Thyroid gland (tissue), 4 donors: Measurements from ENCODE around the gene VWC2. TPM values are rescaled to one million over a fixed set of nuclear protein-coding genes. Genes with fewer than 3 reads are reported as not detected.

ENCODE experiments used
- DNase-seq, 2 donors: peaks; one replicate each; pipeline ENCODE4 v3.0.0-alpha.2; 2019
- H3K27ac ChIP-seq, 3 donors: fragments of 200-600 bp; sonication (generic); 1 replicate in 2 of 3; 2 replicates in 1 of 3; pipeline ENCODE4 v1.5.1; 2016 to 2019; ENCODE audit warnings: mild to moderate bottlenecking in 1 of 3, moderate library complexity in 1 of 3
- H3K27me3 ChIP-seq: fragments of 200-600 bp; sonication (generic); one replicate; pipeline ENCODE4 v1.5.1; 2019
- H3K36me3 ChIP-seq, 2 donors: fragments of 200-600 bp; sonication (generic); one replicate each; pipeline ENCODE4 v1.5.1; 2016 to 2019
- H3K4me1 ChIP-seq, 2 donors: fragments of 200-600 bp; sonication (generic); one replicate each; pipeline ENCODE4 v1.5.1; 2017 to 2019
- H3K4me3 ChIP-seq, 3 donors: fragments of 200-600 bp; sonication (generic); replicated peaks in 1 of 3; 1 replicate in 2 of 3; 2 replicates in 1 of 3; pipeline ENCODE4 v1.5.1; 2016; ENCODE audit warnings: mild to moderate bottlenecking in 1 of 3
- H3K9me3 ChIP-seq: fragments of 200-600 bp; sonication (generic); one replicate; pipeline ENCODE4 v1.5.1; 2017
- CTCF ChIP-seq, 6 experiments: fragments of 200-600 bp in 3 of 6; fragments of 450-650 bp in 3 of 6; sonication (generic) in 3 of 6; IDR thresholded peaks; one replicate each; pipeline ENCODE4 v1.5.1; 2016 to 2019; ENCODE audit warnings: antibody characterized with exemption in 6 of 6, mild to moderate bottlenecking in 2 of 6, inconsistent platforms in 1 of 6, moderate library complexity in 1 of 6
- POLR2A ChIP-seq, 2 donors: fragments of 450-650 bp; IDR thresholded peaks; one replicate each; pipeline ENCODE4 v1.6.1; 2017; ENCODE audit warnings: antibody characterized with exemption in 2 of 2, mild to moderate bottlenecking in 2 of 2, moderate library complexity in 1 of 2
- WGBS, 2 donors: methylation state at CpG; one replicate each; pipeline ENCODE4 v1.1.5; 2017; 5-methylcytosine and 5-hydroxymethylcytosine counted together
- intact Hi-C: fragments of 100-400 bp; cut with DNase I; formaldehyde crosslinking; loops from one replicate; pipeline ENCODE4 v1.15.1; 2023
- total RNA-seq, 4 donors: library from RNA; depleted of rRNA; stranded (reverse); fragments of >200 nt; gene quantifications; one replicate each; pipeline ENCODE4 v1.2.3, GENCODE V29; 2016

VWC2 gene
- under 1 TPM in 2 of 4 donors, not detected in 2; 0.25 to 0.63 TPM for total RNA-seq

GRCh38 chr7:49773218-49773935 lies at the start of gene VWC2:
TSS of gene VWC2 (plus strand) at chr7:49773638. CDS start at chr7:49775436, 1,798 bp downstream.
- Histone ChIP-seq H3K4me1 (peaks cover 12 to 31% of the 10 kb centered on the region in 2 donors), H3K27ac (no peak within 1 kb of the TSS), H3K9me3 (no peaks in the 10 kb centered on the region), H3K36me3 (no peaks in the 10 kb centered on the region), H3K4me3 (peak within 1 kb of the TSS in 2 of 3 donors; percentile 27 to 43), H3K27me3 (no peaks in the 10 kb centered on the region)
- peak; percentile 21 to 26 for DNase-seq
- 0 to 2% methylated on average over 20 of the region's 75 CpGs for WGBS, 2 donors
- no peak for TF ChIP-seq POLR2A (IDR thresholded peaks at IDR 0.05)
- TF ChIP-seq CTCF (IDR thresholded peaks at IDR 0.05): no peak
- intact Hi-C loops: no loop called here

DNA sequence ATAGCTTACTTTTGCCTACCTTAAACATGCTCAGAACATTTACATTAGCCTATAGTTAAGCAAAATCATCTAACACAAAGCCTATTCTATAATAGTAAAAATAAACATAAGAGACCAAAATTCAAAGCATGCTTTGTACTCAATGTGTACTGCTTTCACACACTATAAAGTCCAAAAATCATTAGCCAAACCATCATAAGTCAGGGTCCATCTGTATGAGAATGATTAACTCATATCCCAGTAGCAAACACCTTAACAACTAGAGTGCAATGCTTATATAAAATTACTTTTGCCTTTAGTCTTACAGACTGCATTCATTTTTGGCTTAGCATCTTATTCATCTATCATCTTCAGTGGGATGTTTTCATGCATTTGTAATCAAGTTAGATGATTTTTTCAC lies 49.4 kb upstream of the VWC2 start:
- no peaks in the 10 kb centered on the region for H3K9me3 ChIP-seq
- peaks cover 0 to 4% of the 10 kb centered on the region in 2 donors for H3K4me1 ChIP-seq
- no peaks in the 10 kb centered on the region for H3K36me3 ChIP-seq
- no peak overlapping the region for H3K27ac ChIP-seq
- no peak for TF ChIP-seq POLR2A (IDR thresholded peaks at IDR 0.05)
- TF ChIP-seq CTCF (IDR thresholded peaks at IDR 0.05): no peak
- intact Hi-C loops: no loop called here
- no peak for DNase-seq
- no peak overlapping the region for H3K4me3 ChIP-seq
- no peaks in the 10 kb centered on the region for H3K27me3 ChIP-seq

DNA sequence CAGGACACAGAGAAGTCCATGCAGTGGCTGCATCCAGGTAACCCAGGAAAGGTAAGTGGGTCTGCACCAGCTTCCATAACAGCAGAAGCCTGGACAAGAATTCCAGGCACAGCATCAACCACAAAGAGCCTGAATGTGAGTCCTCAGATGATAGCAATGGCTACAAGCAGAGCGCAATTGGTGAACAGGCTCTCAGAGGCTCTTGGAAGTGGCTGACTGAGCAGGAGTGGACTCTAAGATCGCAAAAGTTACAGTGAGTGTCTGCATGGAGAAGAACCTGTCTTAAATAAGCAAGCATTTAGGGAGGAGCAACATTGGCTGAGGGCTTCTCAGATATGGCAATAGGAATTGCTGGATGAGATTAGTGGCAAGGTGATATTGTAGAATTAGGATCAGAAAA lies 41.6 kb upstream of the VWC2 start:
- Histone ChIP-seq H3K27me3 (no peaks in the 10 kb centered on the region), H3K4me3 (no peak overlapping the region), H3K9me3 (no peaks in the 10 kb centered on the region), H3K27ac (no peak overlapping the region), H3K4me1 (peaks cover 0 to 3% of the 10 kb centered on the region in 2 donors), H3K36me3 (no peaks in the 10 kb centered on the region)
- intact Hi-C loops: no loop called here
- DNase-seq: peak; percentile 69 to 74
- WGBS, 2 donors: 18 to 29% methylated on average over 2 of the region's 2 CpGs
- TF ChIP-seq CTCF (IDR thresholded peaks at IDR 0.05): no peak
- TF ChIP-seq POLR2A (IDR thresholded peaks at IDR 0.05): no peak

DNA sequence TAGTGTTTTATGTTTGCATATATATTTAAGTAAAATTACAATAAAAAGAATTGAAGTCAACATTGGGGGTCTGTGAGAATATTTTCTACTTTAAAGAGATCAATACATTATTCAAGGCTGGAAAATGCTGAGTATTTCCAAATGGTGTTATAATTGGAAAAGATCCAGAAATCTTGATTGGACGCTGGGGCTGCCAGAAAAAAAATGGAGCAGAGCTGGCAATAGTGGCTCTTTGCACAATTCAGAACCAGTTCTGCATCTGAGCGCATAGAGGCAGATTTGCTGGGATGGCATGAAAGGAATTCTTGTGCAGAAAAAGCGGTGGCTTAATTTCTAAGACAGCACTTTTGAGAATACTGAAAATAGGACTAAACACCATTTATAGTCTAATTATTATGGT lies 10.8 kb upstream of the VWC2 start:
- no peaks in the 10 kb centered on the region for H3K9me3 ChIP-seq
- no peak for TF ChIP-seq POLR2A (IDR thresholded peaks at IDR 0.05)
- TF ChIP-seq CTCF (IDR thresholded peaks at IDR 0.05): no peak
- 72 to 76% methylated on average over 3 of the region's 3 CpGs for WGBS, 2 donors
- H3K27me3 ChIP-seq: no peaks in the 10 kb centered on the region
- no peak overlapping the region for H3K4me3 ChIP-seq
- DNase-seq: no peak
- intact Hi-C loops: no loop called here
- no peak overlapping the region for H3K27ac ChIP-seq
- no peaks in the 10 kb centered on the region for H3K36me3 ChIP-seq
- no peaks in the 10 kb centered on the region for H3K4me1 ChIP-seq

DNA sequence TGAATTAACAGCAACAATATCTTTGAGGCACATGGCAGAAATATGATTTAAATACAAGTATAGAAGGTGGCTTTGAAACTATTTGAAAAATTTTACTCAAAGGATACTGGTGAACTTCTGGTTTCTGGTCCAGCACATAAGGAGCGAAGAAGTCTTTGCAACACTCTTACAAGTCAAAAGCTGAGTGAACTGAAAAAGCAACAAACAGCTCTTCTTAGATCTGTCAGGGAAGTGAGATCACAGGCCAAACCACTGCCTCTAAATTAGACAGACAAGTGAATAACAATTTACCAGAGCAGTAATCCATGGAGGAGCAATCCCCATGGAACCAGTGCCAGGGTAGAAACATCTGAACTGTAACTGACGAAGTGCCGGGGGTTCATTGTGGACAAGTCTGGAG lies 9.6 kb upstream of the VWC2 start:
- Histone ChIP-seq H3K27ac (no peak overlapping the region), H3K4me1 (no peaks in the 10 kb centered on the region), H3K4me3 (no peak overlapping the region), H3K27me3 (no peaks in the 10 kb centered on the region), H3K36me3 (no peaks in the 10 kb centered on the region), H3K9me3 (no peaks in the 10 kb centered on the region)
- no peak for DNase-seq
- intact Hi-C loops: no loop called here
- TF ChIP-seq POLR2A (IDR thresholded peaks at IDR 0.05) (no peak), CTCF (IDR thresholded peaks at IDR 0.05) (no peak)
- 91 to 99% methylated on average over 3 of the region's 3 CpGs for WGBS, 2 donors
